B cell (primary cell): ENCODE measurements around the gene GMPPA. TPM values are rescaled to one million over a fixed set of nuclear protein-coding genes. Genes with fewer than 3 reads are reported as not detected.

Experiments used
- ATAC-seq: fragments of 200-7000 bp; cut with Tn5 transposase; one replicate; pipeline ENCODE4 v1.10.0; 2021; ENCODE audit warnings: low read depth, mild to moderate bottlenecking, moderate number of reproducible peaks, moderate library complexity
- CTCF ChIA-PET: fragments of 350-600 bp; sonication (Branson Sonifier 250); formaldehyde crosslinking; loops from one replicate; lab custom pipeline; 2021; ENCODE audit warnings: antibody characterized with exemption, inconsistent platforms; lab: Charles Lee
- POLR2A ChIA-PET: fragments of 350-600 bp; sonication (Branson Sonifier 250); formaldehyde crosslinking; loops from one replicate; lab custom pipeline; 2021; ENCODE audit warnings: antibody characterized with exemption; lab: Charles Lee
- DNase-seq: peaks from one replicate; pipeline ENCODE4 v3.0.0; 2013
- H2AFZ ChIP-seq: 2 replicates; pipeline ENCODE4 v1.6.1; 2012; ENCODE audit warnings: mild to moderate bottlenecking, low read depth, low read length; ENCODE audit not compliant: insufficient read depth, poor library complexity, severe bottlenecking
- H3K27ac ChIP-seq, 2 donors: 1 replicate in 1 of 2; 2 replicates in 1 of 2; pipeline ENCODE4 v1.5.1; 2012 to 2013; ENCODE audit warnings: low read length in 2 of 2, mild to moderate bottlenecking in 2 of 2, moderate library complexity in 1 of 2
- H3K27me3 ChIP-seq, 4 experiments: fragments of 200-600 bp in 1 of 4; sonication (generic) in 1 of 4; replicated peaks in 1 of 4; 1 replicate in 2 of 4; 2 replicates in 2 of 4; pipeline versions ENCODE4 v1.6.1 to v1.7.0; 2013 to 2016; ENCODE audit warnings: low read length in 3 of 4, mild to moderate bottlenecking in 2 of 4, mixed read lengths in 1 of 4, moderate library complexity in 1 of 4; ENCODE audit not compliant: insufficient read depth in 4 of 4, control insufficient read depth in 3 of 4; ENCODE audit errors: control extremely low read depth in 1 of 4
- H3K36me3 ChIP-seq, 2 experiments: replicated peaks in 1 of 2; 1 replicate in 1 of 2; 2 replicates in 1 of 2; pipeline versions ENCODE4 v1.6.1 to v1.7.1; 2013; ENCODE audit warnings: low read length in 1 of 2; ENCODE audit not compliant: insufficient read depth in 2 of 2, control insufficient read depth in 1 of 2; ENCODE audit errors: control extremely low read depth in 1 of 2, extremely low read depth in 1 of 2
- H3K4me1 ChIP-seq, 2 donors: fragments of 200-600 bp in 1 of 2; sonication (generic) in 1 of 2; 1 replicate in 1 of 2; 2 replicates in 1 of 2; pipeline versions ENCODE4 v1.5.1 to v1.6.1; 2013 to 2017; ENCODE audit warnings: low read length in 2 of 2; ENCODE audit not compliant: control insufficient read depth in 2 of 2, insufficient read depth in 2 of 2
- H3K4me2 ChIP-seq: replicated peaks from 2 replicates; pipeline ENCODE3; 2012; ENCODE audit warnings: mild to moderate bottlenecking, low read depth, low read length; ENCODE audit not compliant: poor library complexity, severe bottlenecking
- H3K4me3 ChIP-seq, 5 experiments: fragments of 200-600 bp in 1 of 5; sonication (generic) in 1 of 5; 1 replicate in 3 of 5; 2 replicates in 2 of 5; pipeline versions ENCODE4 v1.5.1 to v1.7.0; 2011 to 2016; ENCODE audit warnings: low read length in 4 of 5, mild to moderate bottlenecking in 4 of 5, low read depth in 2 of 5, control low read depth in 1 of 5, moderate library complexity in 1 of 5; ENCODE audit not compliant: insufficient read depth in 1 of 5; ENCODE audit errors: control extremely low read depth in 1 of 5, extremely low read depth in 1 of 5
- H3K79me2 ChIP-seq: fragments of 200-600 bp; sonication (generic); one replicate; pipeline ENCODE4 v1.6.0; 2016; ENCODE audit warnings: low read length; ENCODE audit not compliant: control insufficient read depth, insufficient read depth
- H3K9ac ChIP-seq: fragments of 200-600 bp; sonication (generic); 2 replicates; pipeline ENCODE4 v1.6.1; 2017; ENCODE audit warnings: mild to moderate bottlenecking, low read length, moderate library complexity
- H3K9me3 ChIP-seq, 3 donors: one replicate each; pipeline versions ENCODE4 v1.6.1 to v1.7.1; 2013; ENCODE audit warnings: low read length in 2 of 3; ENCODE audit not compliant: control insufficient read depth in 2 of 3, insufficient read depth in 1 of 3; ENCODE audit errors: control extremely low read depth in 1 of 3
- H4K20me1 ChIP-seq: 2 replicates; pipeline ENCODE4 v1.6.0; 2012; ENCODE audit warnings: mild to moderate bottlenecking, low read length; ENCODE audit not compliant: insufficient read depth, control insufficient read depth, poor library complexity, severe bottlenecking
- H3K27ac Mint-ChIP-seq: one replicate; pipeline ENCODE4 v1.8.0; 2021; ENCODE audit warnings: mixed read lengths
- H3K27me3 Mint-ChIP-seq: one replicate; pipeline ENCODE4 v1.8.0; 2021; ENCODE audit warnings: mixed read lengths
- H3K4me1 Mint-ChIP-seq: one replicate; pipeline ENCODE4 v1.8.0; 2021; ENCODE audit warnings: mixed read lengths
- H3K4me3 Mint-ChIP-seq: one replicate; pipeline ENCODE4 v1.8.0; 2021; ENCODE audit warnings: mixed read lengths
- H3K9me3 Mint-ChIP-seq: one replicate; pipeline ENCODE4 v1.8.0; 2022; ENCODE audit warnings: mixed read lengths; ENCODE audit not compliant: insufficient read depth
- EZH2 ChIP-seq: IDR thresholded peaks from 2 replicates; pipeline ENCODE4 v1.6.1; 2012; ENCODE audit warnings: borderline replicate concordance, low read depth, mild to moderate bottlenecking, moderate library complexity, low read length; ENCODE audit not compliant: insufficient read depth, poor library complexity, severe bottlenecking
- WGBS: methylation state at CpG from one replicate; pipeline ENCODE4 v1.1.5; 2013; ENCODE audit warnings: missing lambda C conversion rate; ENCODE audit not compliant: insufficient coverage; 5-methylcytosine and 5-hydroxymethylcytosine counted together
- intact Hi-C: fragments of 100-400 bp; cut with micrococcal nuclease; formaldehyde crosslinking; loops from one replicate; pipeline ENCODE4 v1.10.0; 2022
- polyA plus RNA-seq: library from polyadenylated mRNA; depleted of rRNA; stranded (reverse); fragments of >200 nt; gene quantifications from 2 replicates; pipeline ENCODE4 v1.2.3, GENCODE V29; 2012
- total RNA-seq, 2 donors: library from RNA; stranded (reverse); fragments of 120-200 nt in 1 of 2; gene quantifications; 1 replicate in 1 of 2; 2 replicates in 1 of 2; pipeline versions ENCODE4 v1.2.3 to v1.2.4, GENCODE V29; 2013 to 2022
- TF ChIP-seq, protein P1 (sequence below): fragments of 200-600 bp; IDR thresholded peaks from one replicate; pipeline ENCODE4 v1.8.0; 2022; ENCODE audit warnings: antibody characterized with exemption, mild to moderate bottlenecking

Gene GMPPA
- total and polyA plus RNA-seq, 2 donors (not counting 1 experiment from before 2014, with no cell fraction given) = 27.8 to 67.9 TPM

GRCh38 chr2:219552382-219553167 is 53.9 kb downstream of the GMPPA start:
- H3K27ac ChIP-seq = no peak overlapping the region
- Mint-ChIP-seq H3K27ac (no peak overlapping the region), H3K4me1 (peaks cover 14% of the 10 kb centered on the region), H3K27me3 (peaks cover 56% of the 10 kb centered on the region), H3K4me3 (peak overlapping the region; percentile 76), H3K9me3 (no peaks in the 10 kb centered on the region)
- peak overlapping the region; percentile 41 for H3K9ac ChIP-seq
- peaks cover 0 to 36% (median 0%) of the 10 kb centered on the region in 3 donors for H3K9me3 ChIP-seq
- 4% methylated on average over 99 of the region's 99 CpGs for WGBS
- no peaks in the 10 kb centered on the region for H4K20me1 ChIP-seq
- intact Hi-C loops = loop anchor here (1.0 to 2.0 kb wide), 2 partner anchors 8 to 44 kb away; partner anchors contain the start of genes STK11IP and TMEM198
- ChIA-PET CTCF (interaction anchor here (1.0 to 1.7 kb wide), 2 partner anchors 9 to 11 kb away, joined by 5 to 6 read pairs; no protein-coding TSS in a partner anchor), POLR2A (interaction anchor here (1.9 kb wide), 1 partner anchor 9 kb away, joined by 4 read pairs; the partner anchor contains the start of genes CHPF and TMEM198)
- ATAC-seq (peak; percentile 89), DNase-seq (peak; percentile 86)
- H3K36me3 ChIP-seq = no peaks in the 10 kb centered on the region
- no peaks in the 10 kb centered on the region for H3K79me2 ChIP-seq
- peaks cover 0 to 73% (median 23%) of the 10 kb centered on the region in 4 experiments for H3K27me3 ChIP-seq
- peak overlapping the region; percentile 98 for H3K4me2 ChIP-seq
- H2AFZ ChIP-seq = peak overlapping the region; percentile 64
- H3K4me3 ChIP-seq = peak overlapping the region in 4 of 5 experiments; percentile 35 to 52 (median 46)
- TF ChIP-seq, protein P1, sequence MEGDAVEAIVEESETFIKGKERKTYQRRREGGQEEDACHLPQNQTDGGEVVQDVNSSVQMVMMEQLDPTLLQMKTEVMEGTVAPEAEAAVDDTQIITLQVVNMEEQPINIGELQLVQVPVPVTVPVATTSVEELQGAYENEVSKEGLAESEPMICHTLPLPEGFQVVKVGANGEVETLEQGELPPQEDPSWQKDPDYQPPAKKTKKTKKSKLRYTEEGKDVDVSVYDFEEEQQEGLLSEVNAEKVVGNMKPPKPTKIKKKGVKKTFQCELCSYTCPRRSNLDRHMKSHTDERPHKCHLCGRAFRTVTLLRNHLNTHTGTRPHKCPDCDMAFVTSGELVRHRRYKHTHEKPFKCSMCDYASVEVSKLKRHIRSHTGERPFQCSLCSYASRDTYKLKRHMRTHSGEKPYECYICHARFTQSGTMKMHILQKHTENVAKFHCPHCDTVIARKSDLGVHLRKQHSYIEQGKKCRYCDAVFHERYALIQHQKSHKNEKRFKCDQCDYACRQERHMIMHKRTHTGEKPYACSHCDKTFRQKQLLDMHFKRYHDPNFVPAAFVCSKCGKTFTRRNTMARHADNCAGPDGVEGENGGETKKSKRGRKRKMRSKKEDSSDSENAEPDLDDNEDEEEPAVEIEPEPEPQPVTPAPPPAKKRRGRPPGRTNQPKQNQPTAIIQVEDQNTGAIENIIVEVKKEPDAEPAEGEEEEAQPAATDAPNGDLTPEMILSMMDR = no peak
- TF ChIP-seq EZH2 = no peak
- peaks cover 20 to 30% of the 10 kb centered on the region in 2 donors for H3K4me1 ChIP-seq

DNA sequence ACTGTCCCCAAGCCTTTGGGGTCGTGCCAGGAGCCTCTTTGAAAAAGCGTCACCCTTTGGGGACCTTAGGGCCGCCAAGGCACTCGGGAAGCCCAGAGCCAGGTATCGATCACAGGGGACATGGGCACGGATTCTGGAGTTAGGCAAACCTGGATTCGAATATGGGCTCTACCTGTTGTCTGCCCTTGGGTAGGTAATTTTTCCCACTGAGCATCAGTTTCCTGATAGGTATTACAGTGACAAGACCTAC is 54.4 kb downstream of the GMPPA start:
- CTCF ChIA-PET = interaction anchor here (1.0 kb wide), 1 partner anchor 8 kb away, joined by 5 read pairs; no protein-coding TSS in a partner anchor
- Histone ChIP-seq H3K36me3 (no peaks in the 10 kb centered on the region), H3K4me2 (peak overlapping the region; percentile 98), H3K27ac (no peak overlapping the region), H3K27me3 (peaks cover 0 to 70% (median 23%) of the 10 kb centered on the region in 4 experiments), H2AFZ (peak overlapping the region; percentile 64), H3K4me3 (peak overlapping the region in 3 of 5 experiments; percentile 45 to 52 (median 46)), H3K9me3 (peaks cover 0 to 37% (median 0%) of the 10 kb centered on the region in 3 donors), H3K9ac (peak overlapping the region; percentile 41), H4K20me1 (no peaks in the 10 kb centered on the region), H3K79me2 (no peaks in the 10 kb centered on the region), H3K4me1 (peaks cover 20 to 30% of the 10 kb centered on the region in 2 donors)
- DNase-seq (no peak), ATAC-seq (no peak)
- intact Hi-C loops = loop anchor here (2.0 kb wide), 1 partner anchor 44 kb away; the partner anchor contains the start of gene STK11IP
- peak overlapping the region; percentile 71 for H3K4me3 Mint-ChIP-seq
- no peak for TF ChIP-seq EZH2
- TF ChIP-seq, protein P1 = no peak
- H3K27ac Mint-ChIP-seq = no peak overlapping the region
- 33% methylated on average over 7 of the region's 7 CpGs for WGBS
- POLR2A ChIA-PET = interaction anchor here (1.9 kb wide), 1 partner anchor 10 kb away, joined by 4 read pairs; the partner anchor contains the start of genes CHPF and TMEM198
- H3K9me3 Mint-ChIP-seq = no peaks in the 10 kb centered on the region
- H3K4me1 Mint-ChIP-seq = peaks cover 14% of the 10 kb centered on the region
- H3K27me3 Mint-ChIP-seq = peaks cover 52% of the 10 kb centered on the region
